ENCODE measurements around the gene CPN2. TPM values are rescaled to one million over a fixed set of nuclear protein-coding genes. Genes with fewer than 3 reads are reported as not detected.

CPN2 gene
- total and polyA plus RNA-seq, 4 donors = 20.4 to 196 (median 128) TPM

- Histone ChIP-seq H3K4me1 (ENCODE audit: control insufficient read depth in 4 of 4, insufficient read depth in 4 of 4, low read length in 3 of 4) (peaks cover 0 to 12% (median 4%) of the 10 kb centered on the region in 4 donors), H3K9ac (ENCODE audit: low read depth in 1 of 2, low read length in 2 of 2) (no peak overlapping the region), H3K27ac (ENCODE audit: low read depth in 1 of 2, low read length in 2 of 2) (no peak overlapping the region), H3K27me3 (ENCODE audit: control insufficient read depth in 4 of 4, insufficient read depth in 4 of 4, low read length in 3 of 4) (no peaks in the 10 kb centered on the region), H3K9me3 (ENCODE audit: control insufficient read depth in 4 of 4, low read length in 3 of 4) (no peaks in the 10 kb centered on the region), H3K36me3 (ENCODE audit: control insufficient read depth in 4 of 4, insufficient read depth in 3 of 4, low read depth in 1 of 4, low read length in 3 of 4) (no peaks in the 10 kb centered on the region), H3K4me3 (ENCODE audit: low read depth in 1 of 3, low read length in 3 of 3) (no peak overlapping the region)
- DNase-seq (ENCODE audit: low spot score) = no peak
- 63% methylated on average over 39 of the region's 39 CpGs for WGBS
- no peak for TF ChIP-seq FOXA2 (IDR thresholded peaks at IDR 0.05)
- TF ChIP-seq SP1 (IDR thresholded peaks at IDR 0.05) = peak; percentile 6
- peak in 1 of 2 donors; percentile 31 for TF ChIP-seq RXRA (IDR thresholded peaks at IDR 0.05)
- TF ChIP-seq HNF4A (conservative IDR thresholded peaks at IDR 0.05) = peak; percentile 13 to 30
- TF ChIP-seq NR2F2 (IDR thresholded peaks at IDR 0.05) = peak; percentile 76
Observed at GRCh38 chr3:194323785-194324735, 27.1 kb downstream of the CPN2 start.

- H3K9me3 ChIP-seq (ENCODE audit: control insufficient read depth in 4 of 4, low read length in 3 of 4) = no peaks in the 10 kb centered on the region
- H3K27me3 ChIP-seq (ENCODE audit: control insufficient read depth in 4 of 4, insufficient read depth in 4 of 4, low read length in 3 of 4) = no peaks in the 10 kb centered on the region
- H3K4me3 ChIP-seq (ENCODE audit: low read depth in 1 of 3, low read length in 3 of 3) = no peak overlapping the region
- no peak for DNase-seq (ENCODE audit: low spot score)
- 84% methylated on average over 18 of the region's 18 CpGs for WGBS
- H3K4me1 ChIP-seq (ENCODE audit: control insufficient read depth in 4 of 4, insufficient read depth in 4 of 4, low read length in 3 of 4) = peaks cover 0 to 12% (median 4%) of the 10 kb centered on the region in 4 donors
- TF ChIP-seq EGR1 (IDR thresholded peaks at IDR 0.05; ENCODE audit: low read depth in 2 of 2) = no peak
- no peak for TF ChIP-seq ATF3 (IDR thresholded peaks at IDR 0.05)
- TF ChIP-seq HNF4A (conservative IDR thresholded peaks at IDR 0.05) = no peak
- TF ChIP-seq HNF4G (IDR thresholded peaks at IDR 0.05) = no peak
- TF ChIP-seq MAX (IDR thresholded peaks at IDR 0.05) = no peak
- TF ChIP-seq SP1 (IDR thresholded peaks at IDR 0.05) = no peak
- TF ChIP-seq CTCF (IDR thresholded peaks at IDR 0.05; ENCODE audit: low read depth, low read length, missing input control) = no peak
- no peak for TF ChIP-seq NR2F2 (IDR thresholded peaks at IDR 0.05)
- TF ChIP-seq FOXA2 (IDR thresholded peaks at IDR 0.05) = no peak
- H3K27ac ChIP-seq (ENCODE audit: low read depth in 1 of 2, low read length in 2 of 2) = no peak overlapping the region
- H3K36me3 ChIP-seq (ENCODE audit: control insufficient read depth in 4 of 4, insufficient read depth in 3 of 4, low read depth in 1 of 4, low read length in 3 of 4) = no peaks in the 10 kb centered on the region
- H3K9ac ChIP-seq (ENCODE audit: low read depth in 1 of 2, low read length in 2 of 2) = no peak overlapping the region
Observed at GRCh38 chr3:194322678-194323211, 28.4 kb downstream of the CPN2 start.

GRCh38 chr3:194321693-194322640 is 29.2 kb downstream of the CPN2 start:
- no peaks in the 10 kb centered on the region for H3K9me3 ChIP-seq (ENCODE audit: control insufficient read depth in 4 of 4, low read length in 3 of 4)
- no peak overlapping the region for H3K27ac ChIP-seq (ENCODE audit: low read depth in 1 of 2, low read length in 2 of 2)
- H3K36me3 ChIP-seq (ENCODE audit: control insufficient read depth in 4 of 4, insufficient read depth in 3 of 4, low read depth in 1 of 4, low read length in 3 of 4) = no peaks in the 10 kb centered on the region
- no peak overlapping the region for H3K4me3 ChIP-seq (ENCODE audit: low read depth in 1 of 3, low read length in 3 of 3)
- no peak overlapping the region for H3K9ac ChIP-seq (ENCODE audit: low read depth in 1 of 2, low read length in 2 of 2)
- peaks cover 0 to 12% (median 4%) of the 10 kb centered on the region in 4 donors for H3K4me1 ChIP-seq (ENCODE audit: control insufficient read depth in 4 of 4, insufficient read depth in 4 of 4, low read length in 3 of 4)
- TF ChIP-seq RXRA (IDR thresholded peaks at IDR 0.05) (no peak), REST (IDR thresholded peaks at IDR 0.05) (no peak), JUND (IDR thresholded peaks at IDR 0.05) (no peak), YY1 (IDR thresholded peaks at IDR 0.05) (no peak)
- DNase-seq (ENCODE audit: low spot score) = no peak
- WGBS = 92% methylated on average over 26 of the region's 26 CpGs
- H3K27me3 ChIP-seq (ENCODE audit: control insufficient read depth in 4 of 4, insufficient read depth in 4 of 4, low read length in 3 of 4) = no peaks in the 10 kb centered on the region

Data from liver (tissue), 9 donors.